Heart left ventricle (tissue), 13 donors: ENCODE measurements around the gene LRP1.

Experiments used
- POLR2A ChIP-seq, 2 donors: fragments of 450-650 bp; IDR thresholded peaks; one replicate each; pipeline ENCODE4 v1.6.1; 2017; ENCODE audit warnings: antibody characterized with exemption in 2 of 2, mild to moderate bottlenecking in 2 of 2, moderate library complexity in 2 of 2
- TF ChIP-seq, protein P1 (sequence below), 12 donors: fragments of 200-600 bp; sonication (generic) in 4 of 12; IDR thresholded peaks; one replicate each; pipeline versions ENCODE4 v1.5.0 to v1.8.0; 2018 to 2022; ENCODE audit warnings: antibody characterized with exemption in 12 of 12, mild to moderate bottlenecking in 5 of 12
- donor health status: ischemic (EF 13 %, LVEDD 7.1; RV severe dilation, severe dysfunction).
- donor health status: DM: no; HTN: yes; CAD: no.
- donor health status: DM: no; HTN: no; CAD: no.
- donor health status: ischemic (EF 25% LVEDD 6.9; RV normal size, moderate dysfunction).
- donor health status: ischemic (EF 25% LVEDD 5.7; RV mildly dilated, moderate dysfunction).
- donor health status: ischemic (EF 35%, LVEDD 5.7; RV mildly dilated, moderate dysfunction).
- donor health status: nonischemic (EF 11% LVEDD 7.7; RV severe dilation, severe dysfunction).
- donor health status: DM: yes; HTN: yes; CAD: no.
- donor health status: PGD.
- donor health status: ischemic (EF 29% LVEDD 5.4; RV normal size, mild dysfunction).
- donor health status: nonischemic (EF 23%, LVEDD 6.1; RV moderate dilation, normal function).

GRCh38 chr12:57166971-57167371 is 38.7 kb downstream of the LRP1 start:
- no peak for TF ChIP-seq POLR2A (IDR thresholded peaks at IDR 0.05)
- TF ChIP-seq, protein P1, sequence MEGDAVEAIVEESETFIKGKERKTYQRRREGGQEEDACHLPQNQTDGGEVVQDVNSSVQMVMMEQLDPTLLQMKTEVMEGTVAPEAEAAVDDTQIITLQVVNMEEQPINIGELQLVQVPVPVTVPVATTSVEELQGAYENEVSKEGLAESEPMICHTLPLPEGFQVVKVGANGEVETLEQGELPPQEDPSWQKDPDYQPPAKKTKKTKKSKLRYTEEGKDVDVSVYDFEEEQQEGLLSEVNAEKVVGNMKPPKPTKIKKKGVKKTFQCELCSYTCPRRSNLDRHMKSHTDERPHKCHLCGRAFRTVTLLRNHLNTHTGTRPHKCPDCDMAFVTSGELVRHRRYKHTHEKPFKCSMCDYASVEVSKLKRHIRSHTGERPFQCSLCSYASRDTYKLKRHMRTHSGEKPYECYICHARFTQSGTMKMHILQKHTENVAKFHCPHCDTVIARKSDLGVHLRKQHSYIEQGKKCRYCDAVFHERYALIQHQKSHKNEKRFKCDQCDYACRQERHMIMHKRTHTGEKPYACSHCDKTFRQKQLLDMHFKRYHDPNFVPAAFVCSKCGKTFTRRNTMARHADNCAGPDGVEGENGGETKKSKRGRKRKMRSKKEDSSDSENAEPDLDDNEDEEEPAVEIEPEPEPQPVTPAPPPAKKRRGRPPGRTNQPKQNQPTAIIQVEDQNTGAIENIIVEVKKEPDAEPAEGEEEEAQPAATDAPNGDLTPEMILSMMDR (IDR thresholded peaks at IDR 0.05): no peak
